ENCODE measurements around the gene CPAMD8. TPM values are rescaled to one million over a fixed set of nuclear protein-coding genes. Genes with fewer than 3 reads are reported as not detected.
"Not testable (repeated sequence)": the region's sequence is repeated elsewhere in the genome, so short reads cannot be mapped to it uniquely, and the experiment has no call there.

The CPAMD8 gene
- total RNA-seq, 1 donor from 2014 or later: 4.9 TPM

DNA sequence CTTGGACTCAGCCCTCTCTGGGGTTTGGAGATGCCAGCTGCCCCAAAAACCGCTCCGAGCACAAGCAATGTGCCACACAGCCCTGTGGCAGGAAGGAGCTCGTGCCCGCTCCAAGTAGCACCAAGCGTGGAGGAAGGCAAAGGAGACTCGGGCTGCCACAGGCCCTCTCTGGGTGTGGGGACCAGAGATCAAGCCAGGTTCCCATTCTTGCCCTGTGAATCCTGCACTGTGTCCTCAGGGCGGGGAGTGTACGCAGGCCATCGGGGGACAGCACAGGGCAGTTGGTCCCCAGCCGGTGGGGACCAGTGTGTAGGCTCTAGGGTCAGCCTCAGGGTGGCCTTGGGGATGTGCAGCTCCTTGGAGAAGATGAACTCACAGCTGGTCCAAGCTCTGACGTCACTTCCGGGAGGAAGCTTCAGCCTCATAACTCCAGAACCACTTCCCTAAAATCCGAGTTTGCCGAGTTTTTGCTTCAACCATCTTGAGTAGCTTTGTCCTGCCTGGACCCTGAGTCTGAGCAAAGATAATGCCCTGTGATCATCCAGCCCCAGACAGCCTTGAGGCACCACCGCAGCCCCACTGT lies 9.3 kb upstream of the CPAMD8 start:
- no peaks in the 10 kb centered on the region for H3K4me1 Mint-ChIP-seq (ENCODE audit: low read depth)
- H3K36me3 Mint-ChIP-seq (ENCODE audit: low read depth): no peaks in the 10 kb centered on the region
- H3K27ac Mint-ChIP-seq (ENCODE audit: unreplicated experiment): no peak overlapping the region
- no peaks in the 10 kb centered on the region for H3K9me3 Mint-ChIP-seq (ENCODE audit: low read depth)
- peaks cover 12% of the 10 kb centered on the region for H3K27me3 Mint-ChIP-seq (ENCODE audit: low read depth)
- TF ChIP-seq, protein P1, sequence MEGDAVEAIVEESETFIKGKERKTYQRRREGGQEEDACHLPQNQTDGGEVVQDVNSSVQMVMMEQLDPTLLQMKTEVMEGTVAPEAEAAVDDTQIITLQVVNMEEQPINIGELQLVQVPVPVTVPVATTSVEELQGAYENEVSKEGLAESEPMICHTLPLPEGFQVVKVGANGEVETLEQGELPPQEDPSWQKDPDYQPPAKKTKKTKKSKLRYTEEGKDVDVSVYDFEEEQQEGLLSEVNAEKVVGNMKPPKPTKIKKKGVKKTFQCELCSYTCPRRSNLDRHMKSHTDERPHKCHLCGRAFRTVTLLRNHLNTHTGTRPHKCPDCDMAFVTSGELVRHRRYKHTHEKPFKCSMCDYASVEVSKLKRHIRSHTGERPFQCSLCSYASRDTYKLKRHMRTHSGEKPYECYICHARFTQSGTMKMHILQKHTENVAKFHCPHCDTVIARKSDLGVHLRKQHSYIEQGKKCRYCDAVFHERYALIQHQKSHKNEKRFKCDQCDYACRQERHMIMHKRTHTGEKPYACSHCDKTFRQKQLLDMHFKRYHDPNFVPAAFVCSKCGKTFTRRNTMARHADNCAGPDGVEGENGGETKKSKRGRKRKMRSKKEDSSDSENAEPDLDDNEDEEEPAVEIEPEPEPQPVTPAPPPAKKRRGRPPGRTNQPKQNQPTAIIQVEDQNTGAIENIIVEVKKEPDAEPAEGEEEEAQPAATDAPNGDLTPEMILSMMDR (IDR thresholded peaks at IDR 0.05): no peak
- DNase-seq (ENCODE audit: low spot score): no peak
- H3K4me3 Mint-ChIP-seq (ENCODE audit: unreplicated experiment): no peak overlapping the region

DNA sequence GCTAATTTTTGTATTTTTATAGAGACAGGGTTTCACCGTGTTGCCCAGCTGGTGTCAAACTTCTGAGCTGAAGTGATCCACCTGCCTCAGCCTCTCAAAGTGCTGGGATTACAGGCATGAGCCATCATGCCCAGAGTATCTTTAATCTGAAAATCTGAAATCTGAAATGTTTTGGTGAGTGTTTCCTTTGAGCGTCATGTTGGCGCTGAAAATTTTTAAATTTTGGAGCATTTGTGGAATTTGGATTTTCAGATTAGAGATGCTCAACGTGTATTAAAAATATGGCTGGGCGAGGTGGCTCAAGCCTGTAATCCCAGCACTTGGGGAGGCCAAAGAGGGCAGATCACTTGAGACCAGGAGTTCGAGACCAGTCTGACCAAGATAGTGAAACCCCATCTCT lies 5.1 kb upstream of the CPAMD8 start:
- Mint-ChIP-seq H3K4me3 (ENCODE audit: unreplicated experiment) (no peak overlapping the region), H3K9me3 (ENCODE audit: low read depth) (no peaks in the 10 kb centered on the region), H3K4me1 (ENCODE audit: low read depth) (peaks cover 3% of the 10 kb centered on the region), H3K27me3 (ENCODE audit: low read depth) (peaks cover 26% of the 10 kb centered on the region), H3K27ac (ENCODE audit: unreplicated experiment) (no peak overlapping the region), H3K36me3 (ENCODE audit: low read depth) (peaks cover 1% of the 10 kb centered on the region)
- TF ChIP-seq, protein P1 (IDR thresholded peaks at IDR 0.05): no peak
- no peak for DNase-seq (ENCODE audit: low spot score)

DNA sequence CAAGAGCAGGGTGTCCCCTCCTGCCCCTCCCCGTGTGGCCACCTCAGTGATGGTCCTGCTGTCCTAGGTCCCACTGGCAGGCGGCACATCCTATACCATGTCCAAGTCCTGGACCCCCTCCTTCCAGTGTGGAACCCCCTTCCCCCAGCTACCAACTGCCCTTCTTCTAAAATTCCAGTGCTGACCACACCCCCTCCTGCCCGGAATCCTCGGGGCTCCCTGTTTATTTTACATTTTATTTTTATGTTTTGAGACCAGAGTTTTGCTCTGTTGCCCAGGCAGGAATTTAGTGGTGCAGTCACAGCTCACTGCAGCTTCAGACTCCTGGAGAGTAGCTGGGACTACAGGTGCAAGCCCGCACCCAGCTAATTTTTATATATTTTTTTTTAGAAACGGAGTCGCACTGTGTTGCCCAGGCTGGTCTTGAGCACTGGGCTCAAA lies 945 bp upstream of the CPAMD8 start:
- Mint-ChIP-seq H3K4me3 (ENCODE audit: unreplicated experiment) (peak overlapping the region; percentile 54), H3K9me3 (ENCODE audit: low read depth) (peaks cover 16% of the 10 kb centered on the region), H3K36me3 (ENCODE audit: low read depth) (peaks cover 13% of the 10 kb centered on the region), H3K27me3 (ENCODE audit: low read depth) (peaks cover 41% of the 10 kb centered on the region), H3K4me1 (ENCODE audit: low read depth) (peaks cover 11% of the 10 kb centered on the region), H3K27ac (ENCODE audit: unreplicated experiment) (no peak overlapping the region)
- TF ChIP-seq, protein P1 (IDR thresholded peaks at IDR 0.05): no peak
- no peak for DNase-seq (ENCODE audit: low spot score)

DNA sequence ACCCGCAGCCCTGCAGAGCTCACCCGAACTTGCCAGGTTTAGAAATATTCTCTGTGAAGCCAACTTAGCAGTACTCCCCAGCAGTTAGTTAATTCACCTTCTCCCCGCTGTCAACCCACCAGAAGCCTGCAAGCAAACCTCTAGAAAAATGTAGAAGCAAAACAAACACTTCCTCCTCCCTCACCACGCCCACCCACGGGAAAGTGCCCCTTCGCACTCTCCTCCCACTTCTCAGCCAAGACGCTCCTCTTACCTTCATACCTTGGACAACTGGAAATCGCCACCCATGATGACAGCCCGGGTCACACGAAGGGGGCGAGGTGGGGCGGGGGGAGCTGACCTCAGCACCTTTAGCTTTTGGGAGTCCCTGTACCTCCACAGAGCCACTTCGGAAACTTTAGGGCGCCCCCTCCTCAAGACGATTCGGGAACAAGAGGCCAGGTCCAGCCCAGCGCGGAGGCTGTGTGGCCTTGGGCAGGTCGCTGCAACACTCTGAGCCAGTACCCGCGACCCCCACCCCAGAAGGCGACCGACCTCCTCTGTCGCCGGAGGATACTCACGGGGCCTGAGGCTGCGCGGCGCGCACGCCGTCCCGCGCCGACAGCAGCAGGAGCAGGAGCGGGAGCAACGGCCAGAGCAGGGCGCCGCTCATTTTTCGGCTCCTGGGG lies 485 bp downstream of the CPAMD8 start:
- Mint-ChIP-seq H3K4me1 (ENCODE audit: low read depth) (peaks cover 11% of the 10 kb centered on the region), H3K36me3 (ENCODE audit: low read depth) (peaks cover 13% of the 10 kb centered on the region), H3K27me3 (ENCODE audit: low read depth) (peaks cover 37% of the 10 kb centered on the region), H3K4me3 (ENCODE audit: unreplicated experiment) (peak overlapping the region; percentile 66), H3K27ac (ENCODE audit: unreplicated experiment) (no peak overlapping the region), H3K9me3 (ENCODE audit: low read depth) (peaks cover 19% of the 10 kb centered on the region)
- TF ChIP-seq, protein P1 (IDR thresholded peaks at IDR 0.05): no peak
- no peak for DNase-seq (ENCODE audit: low spot score)

DNA sequence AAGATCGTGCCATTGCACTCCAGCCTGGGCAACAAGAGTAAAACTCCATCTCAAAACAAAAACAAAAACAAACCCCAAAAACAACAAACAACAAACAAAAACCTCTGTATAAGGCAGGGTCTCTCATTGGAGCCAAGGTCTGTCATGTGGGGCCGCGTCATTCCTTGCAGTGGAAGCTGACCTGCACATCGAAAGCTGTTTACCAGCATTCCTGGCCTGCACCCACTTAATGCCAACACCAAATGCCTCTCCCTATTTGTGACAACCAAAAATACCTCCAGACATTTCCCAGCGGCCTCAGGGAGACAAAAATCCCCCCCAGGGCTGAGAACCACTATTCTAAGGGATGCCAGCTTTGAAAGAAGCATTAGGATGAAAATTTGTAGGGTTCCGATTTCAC lies 1.2 kb downstream of the CPAMD8 start:
- TF ChIP-seq, protein P1 (IDR thresholded peaks at IDR 0.05): no peak
- Mint-ChIP-seq H3K27me3 (ENCODE audit: low read depth) (peaks cover 36% of the 10 kb centered on the region), H3K4me1 (ENCODE audit: low read depth) (peaks cover 11% of the 10 kb centered on the region), H3K4me3 (ENCODE audit: unreplicated experiment) (no peak overlapping the region), H3K36me3 (ENCODE audit: low read depth) (peaks cover 13% of the 10 kb centered on the region), H3K9me3 (ENCODE audit: low read depth) (peaks cover 19% of the 10 kb centered on the region), H3K27ac (ENCODE audit: unreplicated experiment) (no peak overlapping the region)
- DNase-seq (ENCODE audit: low spot score): no peak

DNA sequence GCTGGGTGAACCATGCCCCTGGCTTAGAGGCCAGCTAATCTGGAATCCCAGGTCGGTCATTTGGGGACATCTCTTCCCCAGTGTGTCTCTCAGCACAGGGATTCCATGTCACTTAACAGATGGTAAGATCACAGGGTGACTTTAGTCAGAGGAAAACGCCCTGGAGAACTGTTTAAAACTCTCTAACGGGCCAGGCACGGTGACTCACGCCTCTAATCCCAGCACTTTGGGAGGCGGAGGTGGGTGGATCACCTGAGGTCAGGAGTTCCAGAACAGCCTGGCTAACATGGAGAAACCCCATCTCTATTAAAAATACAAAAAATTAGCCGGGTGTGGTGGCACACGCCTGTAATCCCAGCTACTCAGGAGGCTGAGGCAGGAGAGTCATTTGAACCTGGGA lies 1.7 kb downstream of the CPAMD8 start:
- H3K4me3 Mint-ChIP-seq (ENCODE audit: unreplicated experiment); DNase-seq (ENCODE audit: low spot score); H3K27ac Mint-ChIP-seq (ENCODE audit: unreplicated experiment): not testable (repeated sequence)
- Mint-ChIP-seq H3K36me3 (ENCODE audit: low read depth) (peaks cover 13% of the 10 kb centered on the region), H3K4me1 (ENCODE audit: low read depth) (peaks cover 11% of the 10 kb centered on the region), H3K9me3 (ENCODE audit: low read depth) (peaks cover 19% of the 10 kb centered on the region), H3K27me3 (ENCODE audit: low read depth) (peaks cover 36% of the 10 kb centered on the region)

Data from chondrocyte (in vitro differentiated cells).